ENCODE measurements around the gene NTM.

Gene NTM

DNA sequence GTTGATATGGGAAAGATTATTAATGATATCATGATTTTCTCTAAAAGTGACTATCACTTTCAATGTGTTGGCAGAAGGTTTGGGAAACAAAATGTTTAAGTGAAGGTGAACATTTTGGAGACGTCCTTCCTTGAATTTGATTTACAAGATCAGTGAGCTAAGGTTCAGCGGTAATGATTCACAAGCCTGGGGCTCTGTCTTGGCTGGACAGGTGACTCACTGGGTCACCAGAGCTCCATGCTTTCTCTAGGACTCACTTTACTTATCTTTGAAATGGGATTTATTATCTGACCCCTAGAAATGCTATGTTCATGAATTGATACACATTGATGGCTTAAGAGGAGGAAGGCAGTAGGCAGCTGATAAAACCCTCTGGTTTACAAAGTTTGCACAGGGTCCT lies 437.5 kb downstream of the NTM start:
- ATAC-seq (ENCODE audit: low read depth) (no peak), DNase-seq (ENCODE audit: low spot score) (no peak)
- H3K4me1 ChIP-seq (ENCODE audit: insufficient read depth, poor library complexity, severe bottlenecking): no peaks in the 10 kb centered on the region
- TF ChIP-seq, protein P1, sequence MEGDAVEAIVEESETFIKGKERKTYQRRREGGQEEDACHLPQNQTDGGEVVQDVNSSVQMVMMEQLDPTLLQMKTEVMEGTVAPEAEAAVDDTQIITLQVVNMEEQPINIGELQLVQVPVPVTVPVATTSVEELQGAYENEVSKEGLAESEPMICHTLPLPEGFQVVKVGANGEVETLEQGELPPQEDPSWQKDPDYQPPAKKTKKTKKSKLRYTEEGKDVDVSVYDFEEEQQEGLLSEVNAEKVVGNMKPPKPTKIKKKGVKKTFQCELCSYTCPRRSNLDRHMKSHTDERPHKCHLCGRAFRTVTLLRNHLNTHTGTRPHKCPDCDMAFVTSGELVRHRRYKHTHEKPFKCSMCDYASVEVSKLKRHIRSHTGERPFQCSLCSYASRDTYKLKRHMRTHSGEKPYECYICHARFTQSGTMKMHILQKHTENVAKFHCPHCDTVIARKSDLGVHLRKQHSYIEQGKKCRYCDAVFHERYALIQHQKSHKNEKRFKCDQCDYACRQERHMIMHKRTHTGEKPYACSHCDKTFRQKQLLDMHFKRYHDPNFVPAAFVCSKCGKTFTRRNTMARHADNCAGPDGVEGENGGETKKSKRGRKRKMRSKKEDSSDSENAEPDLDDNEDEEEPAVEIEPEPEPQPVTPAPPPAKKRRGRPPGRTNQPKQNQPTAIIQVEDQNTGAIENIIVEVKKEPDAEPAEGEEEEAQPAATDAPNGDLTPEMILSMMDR (IDR thresholded peaks at IDR 0.05; ENCODE audit: poor library complexity, severe bottlenecking): no peak
- H3K4me3 ChIP-seq (ENCODE audit: severe bottlenecking): no peak overlapping the region
- H3K27ac ChIP-seq (ENCODE audit: poor library complexity, severe bottlenecking): no peak overlapping the region
- no peaks in the 10 kb centered on the region for H3K9me3 ChIP-seq (ENCODE audit: severe bottlenecking)
- no peaks in the 10 kb centered on the region for H3K36me3 ChIP-seq (ENCODE audit: low read depth)
- H3K27me3 ChIP-seq (ENCODE audit: insufficient read depth, poor library complexity, severe bottlenecking): peaks cover 69% of the 10 kb centered on the region

GRCh38 chr11:131808470-131808869 lies 438.1 kb downstream of the NTM start:
- DNase-seq (ENCODE audit: low spot score) (no peak), ATAC-seq (ENCODE audit: low read depth) (no peak)
- Histone ChIP-seq H3K27ac (ENCODE audit: poor library complexity, severe bottlenecking) (no peak overlapping the region), H3K27me3 (ENCODE audit: insufficient read depth, poor library complexity, severe bottlenecking) (peaks cover 66% of the 10 kb centered on the region), H3K4me3 (ENCODE audit: severe bottlenecking) (no peak overlapping the region), H3K36me3 (ENCODE audit: low read depth) (no peaks in the 10 kb centered on the region), H3K4me1 (ENCODE audit: insufficient read depth, poor library complexity, severe bottlenecking) (no peaks in the 10 kb centered on the region), H3K9me3 (ENCODE audit: severe bottlenecking) (no peaks in the 10 kb centered on the region)
- TF ChIP-seq, protein P1 (IDR thresholded peaks at IDR 0.05; ENCODE audit: poor library complexity, severe bottlenecking): no peak

DNA sequence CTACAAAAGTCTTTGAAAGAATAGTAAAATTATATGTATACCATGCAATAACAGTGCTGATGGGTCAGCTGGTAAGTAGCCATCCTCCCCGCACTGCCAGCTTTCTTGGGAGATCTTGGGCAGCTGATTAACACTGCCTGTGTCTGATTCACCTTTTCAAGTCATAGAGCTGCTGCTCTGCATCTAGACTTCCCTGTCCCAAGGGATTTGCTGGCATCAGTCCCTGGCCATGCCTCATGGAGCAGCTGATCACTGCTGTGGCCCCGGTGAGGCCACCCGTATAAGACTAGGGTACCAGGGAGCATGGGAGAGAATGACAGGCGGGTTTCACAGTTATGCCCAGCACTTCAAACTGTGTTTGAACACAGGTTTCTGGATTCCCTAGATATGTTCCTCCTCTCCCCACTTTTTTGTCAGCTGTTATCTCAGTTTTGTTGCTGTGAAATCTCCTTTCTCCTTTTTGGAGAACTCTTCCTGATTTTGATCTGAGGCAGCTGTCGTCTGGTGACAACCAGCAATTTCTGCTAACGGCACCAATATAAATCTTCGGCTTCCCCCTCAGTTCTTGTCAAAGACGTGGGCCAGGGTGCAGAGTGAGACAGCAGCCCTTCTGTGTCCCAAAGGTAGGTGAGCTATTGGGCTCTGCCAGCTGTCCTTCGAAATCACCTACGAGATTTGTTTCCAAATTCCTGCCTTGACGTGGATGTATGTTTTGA lies 438.9 kb downstream of the NTM start:
- Histone ChIP-seq H3K27ac (ENCODE audit: poor library complexity, severe bottlenecking) (no peak overlapping the region), H3K36me3 (ENCODE audit: low read depth) (no peaks in the 10 kb centered on the region), H3K9me3 (ENCODE audit: severe bottlenecking) (no peaks in the 10 kb centered on the region), H3K27me3 (ENCODE audit: insufficient read depth, poor library complexity, severe bottlenecking) (peaks cover 66% of the 10 kb centered on the region), H3K4me1 (ENCODE audit: insufficient read depth, poor library complexity, severe bottlenecking) (no peaks in the 10 kb centered on the region), H3K4me3 (ENCODE audit: severe bottlenecking) (no peak overlapping the region)
- DNase-seq (ENCODE audit: low spot score) (no peak), ATAC-seq (ENCODE audit: low read depth) (no peak)
- TF ChIP-seq, protein P1 (IDR thresholded peaks at IDR 0.05; ENCODE audit: poor library complexity, severe bottlenecking): no peak

- Histone ChIP-seq H3K27ac (ENCODE audit: poor library complexity, severe bottlenecking) (no peak overlapping the region), H3K9me3 (ENCODE audit: severe bottlenecking) (no peaks in the 10 kb centered on the region), H3K27me3 (ENCODE audit: insufficient read depth, poor library complexity, severe bottlenecking) (peaks cover 61% of the 10 kb centered on the region), H3K36me3 (ENCODE audit: low read depth) (no peaks in the 10 kb centered on the region), H3K4me3 (ENCODE audit: severe bottlenecking) (no peak overlapping the region), H3K4me1 (ENCODE audit: insufficient read depth, poor library complexity, severe bottlenecking) (no peaks in the 10 kb centered on the region)
- TF ChIP-seq, protein P1 (IDR thresholded peaks at IDR 0.05; ENCODE audit: poor library complexity, severe bottlenecking): no peak
- DNase-seq (ENCODE audit: low spot score): no peak
- no peak for ATAC-seq (ENCODE audit: low read depth)
Measured at GRCh38 chr11:131810541-131810940, 440.1 kb downstream of the NTM start.

- Histone ChIP-seq H3K4me1 (ENCODE audit: insufficient read depth, poor library complexity, severe bottlenecking) (no peaks in the 10 kb centered on the region), H3K27ac (ENCODE audit: poor library complexity, severe bottlenecking) (no peak overlapping the region)
- ATAC-seq (ENCODE audit: low read depth): peak; percentile 90
Measured at GRCh38 chr11:131811383-131811782, 441.0 kb downstream of the NTM start.

More at GRCh38 chr11:131811383-131811782, 441.0 kb downstream of the NTM start:
- Histone ChIP-seq H3K4me3 (ENCODE audit: severe bottlenecking) (no peak overlapping the region), H3K9me3 (ENCODE audit: severe bottlenecking) (no peaks in the 10 kb centered on the region), H3K27me3 (ENCODE audit: insufficient read depth, poor library complexity, severe bottlenecking) (peaks cover 55% of the 10 kb centered on the region), H3K36me3 (ENCODE audit: low read depth) (no peaks in the 10 kb centered on the region)
- TF ChIP-seq, protein P1 (IDR thresholded peaks at IDR 0.05; ENCODE audit: poor library complexity, severe bottlenecking): no peak
- DNase-seq (ENCODE audit: low spot score): no peak
